Subcutaneous preadipocyte (primary cell): Measurements from ENCODE around the gene PSG3. TPM values are rescaled to one million over a fixed set of nuclear protein-coding genes. Genes with fewer than 3 reads are reported as not detected.

ENCODE experiments used
- total RNA-seq: library from RNA; depleted of rRNA; stranded (reverse); fragments of >200 nt; gene quantifications from 2 replicates; pipeline ENCODE4 v1.2.3, GENCODE V29; 2012

PSG3 gene
- total RNA-seq: not detected in 2 replicates

GRCh38 chr19:42740381-42740780 lies at the start of gene PSG3:
PSG3 (minus strand) TSS chr19:42740481; CDS start chr19:42740384, 97 bp downstream.

Other genes starting within 250 kb of the PSG3 start
- not detected in 2 replicates for gene CEACAM1, start 212.0 kb downstream of the PSG3 start, total RNA-seq
- not detected in 2 replicates for gene CEACAM8, start 145.6 kb downstream of the PSG3 start, total RNA-seq
- gene PSG8, start 25.2 kb upstream of the PSG3 start, total RNA-seq: not detected in 2 replicates
- gene PSG1, start 139.2 kb upstream of the PSG3 start, total RNA-seq: under 0.01 TPM in 2 replicates
- gene PSG6, start 177.4 kb upstream of the PSG3 start, total RNA-seq: not detected in 2 replicates
- gene PSG7, start 196.7 kb upstream of the PSG3 start, total RNA-seq: not detected in 2 replicates